ENCODE measurements around the gene KIAA0232. TPM values are rescaled to one million over a fixed set of nuclear protein-coding genes. Genes with fewer than 3 reads are reported as not detected.

Gene KIAA0232
- total RNA-seq, 1 experiment from 2014 or later, result 28.5 TPM

DNA sequence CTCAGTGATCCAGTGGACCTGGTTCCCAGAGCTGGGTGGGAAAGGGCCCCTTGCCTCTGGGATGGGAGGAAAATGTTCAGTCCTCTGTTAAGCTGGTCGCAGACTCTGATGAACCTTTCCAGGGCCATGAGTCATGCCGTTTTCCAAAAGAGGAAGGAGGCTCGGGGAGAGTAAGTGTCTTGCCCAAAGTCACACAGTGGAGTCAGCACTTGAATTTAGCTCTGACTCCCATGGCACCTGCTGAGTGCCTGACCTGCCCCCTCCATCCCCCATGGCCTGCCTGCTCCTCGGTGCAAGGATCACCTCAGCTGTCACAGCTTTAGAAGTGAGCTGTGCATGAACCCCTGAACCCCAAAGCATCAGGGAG lies 14.0 kb upstream of the KIAA0232 start:
- H3K27ac ChIP-seq (ENCODE audit: insufficient read length, low read depth, low read length), result no peak overlapping the region

More for the DNA sequence above, 14.0 kb upstream of the KIAA0232 start:
- Histone ChIP-seq H2BK20ac (ENCODE audit: low read depth, low read length, poor library complexity, severe bottlenecking) (no peak overlapping the region), H3K18ac (ENCODE audit: insufficient read length, low read depth, low read length) (no peak overlapping the region), H3K23ac (ENCODE audit: insufficient read length, low read depth, low read length) (no peak overlapping the region), H2AFZ (ENCODE audit: low read length) (no peak overlapping the region), H3K23me2 (ENCODE audit: insufficient read length, low read depth, low read length, poor library complexity, severe bottlenecking) (no peaks in the 10 kb centered on the region), H4K8ac (replicated peaks; ENCODE audit: insufficient read length, low read depth, low read length) (no peak overlapping the region), H2BK120ac (ENCODE audit: low read depth, low read length, poor library complexity, severe bottlenecking) (no peak overlapping the region), H3K56ac (ENCODE audit: insufficient read length, low read depth, low read length) (no peak overlapping the region), H4K5ac (ENCODE audit: insufficient read length, low read depth, low read length) (no peak overlapping the region), H3K79me2 (ENCODE audit: insufficient read depth, low read length) (no peaks in the 10 kb centered on the region), H3K4me1 (ENCODE audit: insufficient read depth, low read length) (no peaks in the 10 kb centered on the region), H4K91ac (ENCODE audit: insufficient read length, low read depth, low read length) (no peak overlapping the region), H3K4ac (ENCODE audit: low read depth, low read length) (no peak overlapping the region), H3T11ph (ENCODE audit: low read length) (no peak overlapping the region), H3K27me3 (ENCODE audit: insufficient read depth, low read length) (no peaks in the 10 kb centered on the region), H2BK5ac (ENCODE audit: insufficient read length, low read length) (no peak overlapping the region), H2BK15ac (ENCODE audit: low read depth, low read length) (no peak overlapping the region), H3K4me2 (ENCODE audit: insufficient read depth, insufficient read length, low read length) (no peak overlapping the region), H4K20me1 (ENCODE audit: control insufficient read depth, insufficient read depth, insufficient read length) (no peaks in the 10 kb centered on the region), H2BK12ac (ENCODE audit: insufficient read length, low read depth, low read length) (no peak overlapping the region), H3K9me3 (ENCODE audit: control insufficient read depth, low read depth, low read length) (no peaks in the 10 kb centered on the region), H3K79me1 (ENCODE audit: insufficient read depth, low read depth, low read length, poor library complexity, severe bottlenecking) (no peaks in the 10 kb centered on the region), H3K14ac (ENCODE audit: insufficient read depth, low read length) (no peak overlapping the region), H3K9ac (ENCODE audit: extremely low read depth, insufficient read length, low read length) (no peak overlapping the region), H2AK5ac (ENCODE audit: insufficient read length, low read length) (no peak overlapping the region)
- WGBS (ENCODE audit: extremely low coverage, insufficient read length, low lambda C conversion rate), result no CpG with 5 or more reads among the region's 4 CpGs
- Mint-ChIP-seq H3K36me3 (ENCODE audit: insufficient read depth in 1 of 3, low read depth in 3 of 3) (no peaks in the 10 kb centered on the region), H3K27ac (peak overlapping the region in 1 of 3 experiments; percentile 64; a peak in 1 of 7 replicates), H3K27me3 (ENCODE audit: low read depth) (peaks cover 4% of the 10 kb centered on the region), H3K4me3 (no peak overlapping the region), H3K9me3 (no peaks in the 10 kb centered on the region), H3K4me1 (peaks cover 3 to 8% of the 10 kb centered on the region in 2 experiments; a peak in 3 of 4 replicates)
- no peak for DNase-seq
- TF ChIP-seq, protein P1, sequence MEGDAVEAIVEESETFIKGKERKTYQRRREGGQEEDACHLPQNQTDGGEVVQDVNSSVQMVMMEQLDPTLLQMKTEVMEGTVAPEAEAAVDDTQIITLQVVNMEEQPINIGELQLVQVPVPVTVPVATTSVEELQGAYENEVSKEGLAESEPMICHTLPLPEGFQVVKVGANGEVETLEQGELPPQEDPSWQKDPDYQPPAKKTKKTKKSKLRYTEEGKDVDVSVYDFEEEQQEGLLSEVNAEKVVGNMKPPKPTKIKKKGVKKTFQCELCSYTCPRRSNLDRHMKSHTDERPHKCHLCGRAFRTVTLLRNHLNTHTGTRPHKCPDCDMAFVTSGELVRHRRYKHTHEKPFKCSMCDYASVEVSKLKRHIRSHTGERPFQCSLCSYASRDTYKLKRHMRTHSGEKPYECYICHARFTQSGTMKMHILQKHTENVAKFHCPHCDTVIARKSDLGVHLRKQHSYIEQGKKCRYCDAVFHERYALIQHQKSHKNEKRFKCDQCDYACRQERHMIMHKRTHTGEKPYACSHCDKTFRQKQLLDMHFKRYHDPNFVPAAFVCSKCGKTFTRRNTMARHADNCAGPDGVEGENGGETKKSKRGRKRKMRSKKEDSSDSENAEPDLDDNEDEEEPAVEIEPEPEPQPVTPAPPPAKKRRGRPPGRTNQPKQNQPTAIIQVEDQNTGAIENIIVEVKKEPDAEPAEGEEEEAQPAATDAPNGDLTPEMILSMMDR (conservative IDR thresholded peaks at IDR 0.05), result no peak

Data from H9 (cell line).